Spleen (tissue), 7 donors: ENCODE measurements around the gene HEPACAM.

Experiments
- CTCF ChIP-seq, 11 experiments: fragments of 200-600 bp in 7 of 11; fragments of 450-650 bp in 4 of 11; sonication (generic) in 4 of 11; IDR thresholded peaks in 8 of 11; conservative IDR thresholded peaks in 3 of 11; 1 replicate in 7 of 11; 2 replicates in 4 of 11; pipeline versions ENCODE4 v1.4.0 to v1.8.0; 2016 to 2021; ENCODE audit warnings: antibody characterized with exemption in 11 of 11, inconsistent platforms in 4 of 11, mild to moderate bottlenecking in 1 of 11
- POLR2A ChIP-seq, 3 donors: fragments of 450-650 bp; IDR thresholded peaks; one replicate each; pipeline ENCODE4 v1.5.1; 2017; ENCODE audit warnings: antibody characterized with exemption in 3 of 3, mild to moderate bottlenecking in 1 of 3
- donor health status: DM: no; HTN: no; CAD: no; lungs with moderate emphysema.
- donor health status: DM: no; HTN: no; CAD: no.
- donor health status: DM: no; HTN: no; CAD: no.

- no peak for TF ChIP-seq POLR2A (IDR thresholded peaks at IDR 0.05)
- TF ChIP-seq CTCF (IDR thresholded peaks at IDR 0.05 in 8 of 11, conservative IDR thresholded peaks at IDR 0.05 in 3 of 11), result no peak
These were observed 1.6 kb upstream of the HEPACAM start for GRCh38 chr11:124937336-124937935.
